ENCODE results near the gene FXR2.

The FXR2 gene

DNA sequence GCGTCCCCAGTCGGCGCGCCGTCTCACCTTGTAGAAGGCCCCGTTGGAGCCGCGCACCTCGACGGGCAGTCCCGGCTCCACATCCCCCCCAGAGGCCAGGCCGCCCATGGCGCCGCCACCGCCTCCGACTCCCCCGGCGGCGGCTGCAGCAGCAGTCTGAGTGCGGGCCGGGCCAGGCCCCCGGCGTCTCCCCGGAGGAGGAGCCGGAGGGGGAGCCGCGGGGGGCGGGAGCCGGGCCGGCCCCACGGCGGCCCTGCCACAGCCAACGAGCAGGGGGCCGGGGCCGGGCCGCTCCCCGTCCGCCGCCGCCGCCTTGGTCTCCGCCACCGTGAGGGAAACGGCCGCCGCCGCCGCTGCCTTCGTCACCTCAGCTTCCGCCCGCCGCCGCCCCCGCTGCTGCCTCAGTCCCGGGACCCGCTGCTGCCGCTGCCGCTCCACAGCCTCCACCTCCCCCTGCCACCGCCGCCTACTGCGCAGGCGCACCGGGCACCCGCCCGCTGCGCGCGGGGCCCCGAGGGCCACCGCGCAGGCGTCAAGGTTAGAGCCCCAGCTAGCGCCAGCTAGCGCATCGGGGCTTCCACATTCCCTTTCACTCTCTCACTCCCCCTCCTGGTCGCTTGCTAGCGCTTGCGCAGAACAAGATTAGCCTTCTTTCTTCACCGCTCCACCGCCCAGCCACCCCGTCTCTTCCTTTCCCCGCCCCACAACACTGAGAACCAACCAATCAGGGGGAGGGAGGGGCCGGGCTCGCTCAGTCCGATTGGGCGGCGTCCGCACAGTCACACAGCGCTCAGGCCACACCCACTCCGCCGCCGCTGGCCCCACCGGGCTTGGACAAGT is at the start of gene FXR2:
FXR2 (minus strand) TSS at position 473 of the 840 bp plus-strand sequence; CDS start at position 108, 365 bp downstream.
- TF ChIP-seq, protein P1, sequence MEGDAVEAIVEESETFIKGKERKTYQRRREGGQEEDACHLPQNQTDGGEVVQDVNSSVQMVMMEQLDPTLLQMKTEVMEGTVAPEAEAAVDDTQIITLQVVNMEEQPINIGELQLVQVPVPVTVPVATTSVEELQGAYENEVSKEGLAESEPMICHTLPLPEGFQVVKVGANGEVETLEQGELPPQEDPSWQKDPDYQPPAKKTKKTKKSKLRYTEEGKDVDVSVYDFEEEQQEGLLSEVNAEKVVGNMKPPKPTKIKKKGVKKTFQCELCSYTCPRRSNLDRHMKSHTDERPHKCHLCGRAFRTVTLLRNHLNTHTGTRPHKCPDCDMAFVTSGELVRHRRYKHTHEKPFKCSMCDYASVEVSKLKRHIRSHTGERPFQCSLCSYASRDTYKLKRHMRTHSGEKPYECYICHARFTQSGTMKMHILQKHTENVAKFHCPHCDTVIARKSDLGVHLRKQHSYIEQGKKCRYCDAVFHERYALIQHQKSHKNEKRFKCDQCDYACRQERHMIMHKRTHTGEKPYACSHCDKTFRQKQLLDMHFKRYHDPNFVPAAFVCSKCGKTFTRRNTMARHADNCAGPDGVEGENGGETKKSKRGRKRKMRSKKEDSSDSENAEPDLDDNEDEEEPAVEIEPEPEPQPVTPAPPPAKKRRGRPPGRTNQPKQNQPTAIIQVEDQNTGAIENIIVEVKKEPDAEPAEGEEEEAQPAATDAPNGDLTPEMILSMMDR (IDR thresholded peaks at IDR 0.05; ENCODE audit: low read depth, low read length, missing control alignments) = peak; percentile 72
- peak; percentile 99 for DNase-seq (ENCODE audit: low read depth)
- H3K4me3 ChIP-seq (ENCODE audit: low read depth, low read length) = peak within 1 kb of the TSS; percentile 96

DNA sequence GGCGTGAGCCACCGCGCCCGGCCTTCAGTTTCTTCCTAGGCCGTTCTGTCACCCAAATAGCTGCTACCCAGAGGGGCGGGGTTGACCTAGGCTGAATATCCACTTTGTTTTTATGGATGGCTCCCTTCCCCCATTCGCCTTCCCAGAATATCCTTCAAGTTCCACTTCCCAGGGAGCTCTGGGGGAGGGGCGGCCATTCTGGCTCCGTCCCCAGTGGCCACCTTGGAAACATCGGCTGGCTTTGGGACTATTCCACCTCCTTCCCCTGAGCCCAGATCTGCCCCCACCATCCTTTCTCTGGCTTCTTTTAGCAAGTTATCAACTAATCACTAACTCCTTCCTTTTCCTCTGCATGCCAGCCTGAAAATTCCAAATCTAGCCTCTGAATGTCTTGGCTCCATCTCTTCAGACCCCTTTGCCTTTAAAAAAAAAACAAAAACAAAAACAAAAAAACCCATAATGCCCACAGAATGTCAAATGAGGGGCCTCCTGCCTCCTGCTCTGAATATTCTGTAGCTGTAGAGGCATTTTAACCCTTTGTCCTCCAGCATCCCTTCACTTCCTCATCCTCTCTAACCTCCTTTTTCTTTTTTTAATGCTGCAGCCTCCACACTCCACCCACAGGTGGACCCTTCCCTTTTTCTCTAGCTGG is 42.4 kb upstream of the FXR2 start:
- no peak overlapping the region for H3K4me3 ChIP-seq (ENCODE audit: low read depth, low read length)
- DNase-seq (ENCODE audit: low read depth) = no peak
- TF ChIP-seq, protein P1 (IDR thresholded peaks at IDR 0.05; ENCODE audit: low read depth, low read length, missing control alignments) = no peak

DNA sequence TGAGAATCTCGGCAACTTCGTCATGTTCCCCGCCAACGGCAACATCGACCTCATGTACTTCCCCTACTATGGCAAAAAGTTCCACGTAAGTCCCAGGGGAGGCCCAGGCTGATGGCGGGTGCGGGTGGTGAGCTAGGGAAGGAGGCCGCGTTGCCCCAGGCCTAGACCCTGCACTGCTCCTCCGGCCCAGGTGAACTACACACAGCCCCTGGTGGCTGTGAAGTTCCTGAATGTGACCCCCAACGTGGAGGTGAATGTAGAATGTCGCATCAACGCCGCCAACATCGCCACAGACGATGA is 40.8 kb upstream of the FXR2 start:
- no peak overlapping the region for H3K4me3 ChIP-seq (ENCODE audit: low read depth, low read length)
- TF ChIP-seq, protein P1 (IDR thresholded peaks at IDR 0.05; ENCODE audit: low read depth, low read length, missing control alignments) = no peak
- DNase-seq (ENCODE audit: low read depth) = no peak

DNA sequence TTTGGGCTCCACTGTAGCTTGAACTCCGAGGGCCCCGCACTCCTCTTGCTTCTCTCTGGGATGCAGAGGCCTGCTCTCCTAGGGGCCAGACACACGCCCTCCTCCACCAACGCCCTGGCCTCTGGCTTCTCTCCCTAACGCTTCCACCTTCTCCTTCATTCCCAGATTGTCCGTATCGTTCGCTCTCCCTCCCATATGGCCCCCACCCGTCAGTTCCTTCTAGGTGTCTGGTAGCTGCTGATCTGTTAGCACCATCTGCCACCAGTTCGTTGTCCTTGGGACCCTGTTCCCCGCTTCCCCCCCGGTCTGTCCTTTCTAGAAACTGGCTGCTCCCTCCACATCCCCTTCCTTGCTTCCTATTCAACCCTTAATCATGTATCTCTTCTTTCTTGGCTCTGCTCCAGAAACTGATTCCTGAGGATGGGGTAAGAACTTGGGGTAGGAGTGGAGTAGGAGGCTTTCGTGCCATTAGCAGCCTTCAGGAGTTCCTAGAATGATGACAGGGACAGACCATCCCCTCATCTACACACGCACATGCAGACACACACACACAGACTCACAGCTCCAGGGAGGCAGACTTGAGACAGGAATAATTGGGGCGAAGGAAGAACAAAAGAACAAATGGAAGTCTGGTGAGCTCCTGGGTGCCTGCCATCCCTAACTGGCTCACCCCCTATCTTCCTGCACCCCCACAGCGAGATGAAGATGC is 40.3 kb upstream of the FXR2 start:
- H3K4me3 ChIP-seq (ENCODE audit: low read depth, low read length) = no peak overlapping the region
- no peak for DNase-seq (ENCODE audit: low read depth)
- TF ChIP-seq, protein P1 (IDR thresholded peaks at IDR 0.05; ENCODE audit: low read depth, low read length, missing control alignments) = no peak

DNA sequence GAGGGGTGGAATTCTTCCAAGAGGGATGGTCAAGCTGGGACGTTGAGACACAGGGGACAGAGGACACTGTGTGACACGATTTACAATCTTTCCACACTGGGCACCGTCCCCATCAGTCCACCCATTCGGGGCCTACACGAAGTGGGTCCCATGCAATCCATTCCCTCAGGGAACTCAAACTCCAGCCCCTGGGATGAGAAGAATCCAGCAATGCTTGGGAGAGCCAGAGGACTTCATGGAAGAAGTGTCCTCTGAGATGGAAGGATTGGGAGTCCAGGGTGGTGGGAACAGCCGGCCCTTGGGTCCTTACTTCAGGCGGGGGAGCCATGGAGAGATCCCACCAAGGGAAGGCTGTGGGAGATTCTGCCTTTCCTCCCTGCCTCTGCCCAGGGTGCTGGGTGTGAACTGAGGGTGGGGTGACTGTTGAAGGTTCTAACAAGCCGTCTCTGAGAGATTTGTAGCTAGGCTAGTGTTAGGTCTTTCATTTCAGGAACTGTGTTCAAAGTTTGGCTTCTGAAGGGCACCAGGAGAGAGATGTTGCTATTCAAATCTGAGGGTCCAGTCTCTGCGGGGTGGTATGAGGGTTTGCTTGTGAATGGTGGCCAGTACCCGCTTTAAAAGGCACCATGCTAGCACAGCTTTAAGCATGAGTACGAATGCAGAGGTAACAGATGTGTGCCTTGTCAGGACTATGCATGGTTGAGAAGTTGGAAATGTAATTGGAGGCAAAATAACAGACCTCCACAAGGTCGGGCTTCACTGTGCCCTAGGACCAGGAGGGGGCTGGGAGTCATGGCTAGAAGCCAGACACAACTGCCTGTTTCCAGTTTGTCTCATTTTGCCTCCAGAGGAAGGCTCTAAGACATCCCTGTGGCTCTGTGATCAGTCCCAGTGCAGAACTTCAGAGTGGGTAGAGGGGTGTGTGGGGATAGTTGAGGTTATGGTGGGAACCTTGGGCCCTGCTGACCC is 38.0 kb upstream of the FXR2 start:
- H3K4me3 ChIP-seq (ENCODE audit: low read depth, low read length) = no peak overlapping the region

More for the DNA sequence above, 38.0 kb upstream of the FXR2 start:
- DNase-seq (ENCODE audit: low read depth) = no peak
- TF ChIP-seq, protein P1 (IDR thresholded peaks at IDR 0.05; ENCODE audit: low read depth, low read length, missing control alignments) = no peak
